Measurements from ENCODE around the gene KTI12.

Gene KTI12

GRCh38 chr1:51988254-51988653 lies 45.4 kb downstream of the KTI12 start:
- DNase-seq (ENCODE audit: low read depth, low spot score) = no peak

- DNase-seq (ENCODE audit: low read depth, low spot score) = no peak
Measured at GRCh38 chr1:51986718-51987117, 46.9 kb downstream of the KTI12 start.

GRCh38 chr1:51982161-51982560 lies 51.4 kb downstream of the KTI12 start:
- DNase-seq (ENCODE audit: low read depth, low spot score) = no peak
